NCI-H748 (cell line): ENCODE data around the gene ZNF611.
"Not testable (repeated sequence)": the region's sequence is repeated elsewhere in the genome, so short reads cannot be mapped to it uniquely, and the experiment has no call there.

Experiments
- DNase-seq: peaks from one replicate; lab custom pipeline; 2025; ENCODE audit not compliant: unreplicated experiment; lab: John Stamatoyannopoulos, UW

Gene ZNF611

DNA sequence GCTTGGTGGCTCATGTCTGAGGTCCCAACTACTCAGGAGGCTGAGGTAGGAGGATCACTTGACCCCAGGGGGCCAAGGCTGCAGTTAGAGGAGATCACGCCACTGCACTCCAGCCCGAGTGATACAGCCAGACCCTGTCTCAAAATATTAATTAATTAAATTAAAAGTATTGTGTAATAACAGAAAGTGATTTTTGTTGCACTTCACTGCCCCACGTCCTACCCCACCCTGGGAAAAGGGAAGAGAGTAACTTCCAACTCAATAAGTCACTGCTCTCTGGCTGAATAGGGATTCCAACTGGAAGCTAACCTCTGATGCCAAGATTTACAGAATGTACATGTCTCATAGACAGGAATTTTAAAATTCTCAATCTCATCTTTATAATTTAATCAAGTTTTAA lies 47.2 kb downstream of the ZNF611 start:
- DNase-seq = no peak

DNA sequence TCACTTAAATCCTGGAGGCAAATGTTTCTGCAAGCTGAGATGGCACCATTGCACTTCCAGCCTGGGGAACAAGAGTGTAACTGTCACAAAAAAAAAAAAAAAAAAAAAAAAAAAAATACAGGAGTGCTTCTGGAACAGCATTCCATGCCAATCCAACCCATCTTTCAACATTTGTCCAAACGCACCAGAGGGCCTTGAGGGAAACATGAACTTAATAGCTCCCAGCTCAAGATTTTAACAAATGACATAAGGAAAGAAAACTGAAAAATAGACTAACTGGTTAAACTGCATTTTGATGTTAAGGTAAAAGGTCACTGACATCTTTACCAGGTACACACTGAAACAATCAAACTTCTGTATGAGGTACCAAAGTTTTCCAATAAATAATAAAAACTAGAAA lies 49.0 kb downstream of the ZNF611 start:
- DNase-seq = no peak

DNA sequence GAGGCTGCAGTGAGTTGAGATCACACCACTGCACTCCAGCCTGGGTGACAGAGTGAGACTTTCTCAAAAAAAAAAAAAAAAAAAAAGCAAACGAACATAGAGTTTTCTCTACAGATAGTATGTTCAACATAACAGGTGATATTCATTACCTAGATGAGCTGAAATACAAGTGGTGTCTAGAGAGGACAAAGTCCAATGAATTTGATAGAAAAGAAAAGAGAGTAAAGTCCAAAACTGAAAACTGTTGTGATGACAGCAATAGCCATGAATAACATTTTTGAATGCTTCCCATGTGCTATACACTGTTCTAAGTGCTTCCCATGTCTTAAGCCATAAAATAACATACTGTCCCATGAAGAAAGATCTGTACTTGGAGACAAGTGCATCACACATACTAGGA lies 53.6 kb downstream of the ZNF611 start:
- not testable (repeated sequence) for DNase-seq

DNA sequence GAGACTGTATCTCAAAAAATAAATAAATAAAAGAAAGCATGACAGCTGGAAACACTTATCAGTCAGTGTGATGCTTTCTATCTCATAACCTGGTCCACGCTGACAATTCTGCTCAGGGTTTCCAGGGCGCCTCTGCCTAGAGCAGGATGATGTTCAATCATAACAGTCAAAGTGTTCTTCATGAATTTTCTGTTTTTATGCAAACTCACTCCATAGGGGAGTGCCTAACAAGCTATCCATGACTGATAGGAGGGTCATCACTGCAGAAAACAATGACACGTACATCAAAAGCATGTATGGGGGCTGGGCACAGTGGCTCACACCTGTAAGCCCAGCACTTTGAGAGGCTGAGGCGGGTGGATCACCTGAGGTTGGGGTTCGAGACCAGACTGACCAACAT lies 55.2 kb downstream of the ZNF611 start:
- no peak for DNase-seq

DNA sequence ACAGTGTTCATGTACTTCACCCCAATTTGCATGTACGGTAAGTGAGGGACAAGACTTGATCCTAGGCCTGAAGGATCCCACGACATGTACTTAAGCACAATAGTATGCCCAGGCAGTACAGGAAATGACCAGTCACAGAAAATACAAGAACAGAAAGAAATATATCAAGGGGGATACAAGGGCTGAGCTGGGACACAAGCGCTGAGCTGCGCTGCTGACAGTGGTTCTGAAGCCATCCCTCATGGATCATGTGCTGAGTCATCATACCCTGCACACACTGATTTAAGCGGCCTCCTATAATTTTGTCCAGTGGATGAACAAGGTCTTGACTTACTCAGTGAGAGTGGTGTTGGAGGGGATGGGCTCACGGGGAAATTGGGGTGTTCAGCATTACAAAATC lies 59.6 kb downstream of the ZNF611 start:
- DNase-seq = not testable (repeated sequence)

DNA sequence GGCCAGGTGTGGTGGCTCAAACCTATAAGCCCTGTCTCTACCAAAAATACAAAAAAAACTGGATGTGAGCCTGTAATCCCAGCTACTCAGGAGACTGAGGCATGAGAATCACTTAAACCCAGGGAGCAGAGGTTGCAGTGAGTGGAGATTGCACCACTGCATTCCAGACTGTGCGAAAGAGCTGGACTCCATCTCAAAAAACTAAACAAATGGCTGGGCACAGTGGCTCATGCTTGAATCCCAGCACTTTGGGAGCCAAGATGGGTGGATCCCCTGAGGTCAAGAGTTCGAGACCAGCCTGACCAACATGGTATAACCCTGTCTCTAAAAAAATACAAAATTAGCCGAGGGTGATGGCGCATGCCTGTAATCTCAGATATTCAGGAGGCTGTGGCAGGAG lies 61.8 kb downstream of the ZNF611 start:
- no peak for DNase-seq

DNA sequence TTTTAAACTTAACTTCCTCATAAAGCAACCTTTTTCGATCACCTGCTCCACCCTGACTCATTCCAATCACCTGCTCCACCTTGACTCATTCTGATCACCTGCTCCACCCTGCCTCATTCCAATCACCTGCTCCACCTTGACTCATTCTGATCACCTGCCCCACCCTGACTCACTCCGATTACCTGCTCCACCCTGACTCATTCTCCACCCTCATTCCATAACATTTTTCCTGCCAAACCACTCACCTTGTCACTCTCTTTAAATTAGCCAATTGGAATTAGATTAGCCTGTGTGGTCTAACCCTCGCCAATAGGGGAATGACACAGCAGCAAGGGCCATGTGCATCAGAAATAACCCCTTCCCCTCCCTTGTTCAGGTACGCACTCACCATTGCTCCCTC lies 64.8 kb downstream of the ZNF611 start:
- no peak for DNase-seq

DNA sequence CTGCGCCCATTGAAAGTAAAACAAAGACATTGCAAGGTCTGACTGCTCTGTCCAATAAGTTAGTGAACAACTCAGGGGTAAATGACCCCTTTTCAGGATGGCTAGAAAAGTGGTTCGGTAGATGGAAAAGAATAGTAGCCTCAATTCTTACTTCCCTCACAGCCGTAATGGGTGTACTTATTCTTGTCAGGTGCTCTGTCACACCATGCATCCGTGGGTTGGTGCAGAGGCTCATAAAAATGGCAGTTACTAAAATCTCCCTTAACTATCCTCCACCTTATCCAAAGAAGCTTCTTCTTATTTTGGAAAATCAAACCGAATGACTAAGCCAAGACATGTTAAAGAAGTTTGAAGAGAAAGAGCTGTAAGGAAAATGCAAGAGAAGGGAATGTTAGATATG lies 65.3 kb downstream of the ZNF611 start:
- no peak for DNase-seq

DNA sequence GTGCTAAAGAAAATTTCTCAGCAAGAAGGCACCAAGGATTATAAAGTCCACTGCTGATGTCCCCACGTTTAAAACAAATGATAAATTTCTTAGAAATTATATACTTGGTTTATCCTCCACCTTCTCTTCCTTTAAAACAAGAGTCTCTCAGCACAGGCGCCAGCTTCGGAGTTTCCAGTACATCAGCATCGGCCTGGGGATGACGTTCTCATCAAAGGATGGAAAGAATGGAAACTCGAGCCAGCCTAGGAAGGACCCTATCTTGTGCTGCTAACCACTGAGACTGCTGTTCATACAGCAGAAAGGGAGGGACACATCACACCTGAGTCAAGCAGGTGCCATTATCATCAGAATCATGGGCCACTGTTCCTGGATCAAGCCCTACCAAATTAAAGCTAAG lies 66.9 kb downstream of the ZNF611 start:
- no peak for DNase-seq

DNA sequence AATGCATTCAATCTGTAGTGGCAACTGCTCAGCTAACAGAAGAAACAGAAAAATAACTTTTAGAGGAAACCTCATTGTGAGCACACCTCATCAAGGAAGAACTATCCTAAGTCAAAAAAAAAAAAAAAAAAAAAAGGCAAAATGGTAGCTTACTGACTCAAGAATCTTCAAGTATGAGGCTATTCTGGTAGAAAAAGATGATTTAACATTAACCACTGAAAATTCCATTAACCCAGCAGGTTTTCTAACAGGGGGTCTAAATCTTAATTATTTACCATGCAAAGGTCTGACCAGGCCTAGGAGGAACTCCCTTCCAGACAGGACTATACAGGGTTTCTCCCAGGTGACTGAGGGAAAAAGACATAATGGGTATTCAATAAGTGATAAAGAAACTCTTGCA lies 68.3 kb downstream of the ZNF611 start:
- no peak for DNase-seq

DNA sequence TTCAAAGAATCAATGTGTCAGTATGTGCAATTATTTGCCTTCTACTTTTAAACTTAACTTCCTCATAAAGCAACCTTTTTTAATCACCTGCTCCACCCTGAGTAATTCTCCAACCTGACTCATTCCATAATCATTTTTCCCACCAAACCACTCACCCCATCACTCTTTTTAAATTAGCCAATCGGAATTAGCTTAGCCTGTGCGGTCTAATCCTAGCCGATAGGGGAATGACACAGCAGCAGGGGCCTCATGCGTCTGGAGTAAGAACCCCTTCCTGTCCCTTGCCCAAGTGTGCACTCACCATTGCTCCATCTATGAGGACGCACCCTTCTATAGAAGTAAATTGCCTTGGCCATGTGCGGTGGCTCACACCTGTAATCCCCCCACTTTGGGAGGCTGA lies 69.3 kb downstream of the ZNF611 start:
- DNase-seq = no peak

DNA sequence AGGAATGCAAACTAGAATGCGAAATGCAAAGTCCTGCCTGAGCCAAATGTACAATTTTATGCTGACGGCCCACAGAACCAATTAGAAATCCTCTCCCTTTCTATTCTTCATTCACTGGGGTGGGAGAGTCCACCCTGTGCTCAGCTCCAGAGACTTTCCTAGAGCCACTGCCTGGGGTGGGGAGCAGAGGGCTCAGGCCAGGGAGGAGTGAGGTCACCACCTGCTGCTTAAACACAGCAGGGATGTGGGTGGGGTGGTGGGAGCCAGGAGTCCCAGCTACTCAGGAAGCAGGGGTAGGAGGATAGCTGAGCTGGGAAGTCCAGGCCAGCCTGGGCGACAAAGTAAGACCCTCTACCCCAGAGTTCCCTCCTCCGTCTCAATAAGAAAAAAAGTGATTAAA lies 69.8 kb downstream of the ZNF611 start:
- DNase-seq = no peak

DNA sequence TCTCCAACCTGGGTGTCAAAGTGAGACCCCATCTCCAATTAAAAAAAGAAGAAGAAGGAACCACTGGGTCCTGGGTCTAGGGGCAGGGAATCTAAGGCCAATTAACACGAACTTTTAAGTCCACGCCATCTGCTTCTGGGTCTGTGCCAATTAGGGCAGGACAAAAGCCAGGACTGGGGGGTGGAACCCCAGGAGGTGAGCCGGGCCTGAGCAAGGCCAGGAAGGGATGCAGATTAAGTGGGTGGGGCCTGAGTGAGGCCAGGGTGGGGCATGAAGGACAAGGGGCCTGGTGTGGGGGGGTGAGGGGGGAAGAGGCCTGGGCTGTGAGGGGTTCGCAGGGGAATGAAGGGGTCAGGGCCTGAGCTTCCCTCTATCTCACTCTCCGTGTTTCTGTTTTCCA lies 70.4 kb downstream of the ZNF611 start:
- no peak for DNase-seq

DNA sequence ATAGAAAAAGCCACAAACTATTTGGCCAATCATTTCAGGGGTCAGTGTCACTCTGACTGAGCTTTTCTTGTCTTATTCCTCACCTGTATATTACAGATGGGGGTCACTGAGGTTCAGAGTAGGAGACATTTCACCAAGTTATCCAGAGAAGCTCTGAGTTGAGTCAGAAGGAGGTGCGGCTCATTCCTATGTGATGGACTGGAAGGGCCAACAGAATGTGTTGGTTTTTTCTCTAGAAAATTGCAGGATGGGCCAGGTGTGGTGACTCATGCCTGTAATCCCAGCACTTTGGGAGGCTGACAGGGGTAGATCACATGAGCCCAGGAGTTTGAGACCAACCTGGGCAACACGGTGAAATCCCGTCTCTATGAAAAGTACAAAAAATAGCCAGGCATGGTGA lies 72.2 kb downstream of the ZNF611 start:
- DNase-seq = no peak

DNA sequence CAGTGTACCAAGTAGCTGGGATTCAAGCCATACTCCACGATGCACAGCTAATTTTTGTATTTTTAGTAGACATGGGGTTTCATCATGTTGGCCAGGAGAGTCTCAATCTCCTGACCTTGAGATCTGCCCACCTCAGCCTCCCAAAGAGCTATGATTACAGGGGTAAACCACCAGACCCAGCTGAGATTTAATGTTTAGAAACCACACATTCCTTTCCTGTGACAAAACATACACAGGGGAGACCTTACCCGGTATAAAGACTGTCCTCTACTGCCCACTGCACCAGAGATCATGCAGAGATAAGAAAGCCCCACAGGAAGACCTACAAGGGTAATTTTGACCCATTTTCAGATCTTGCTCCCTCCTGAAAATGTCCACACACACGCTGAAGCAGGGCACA lies 73.9 kb downstream of the ZNF611 start:
- DNase-seq = no peak

DNA sequence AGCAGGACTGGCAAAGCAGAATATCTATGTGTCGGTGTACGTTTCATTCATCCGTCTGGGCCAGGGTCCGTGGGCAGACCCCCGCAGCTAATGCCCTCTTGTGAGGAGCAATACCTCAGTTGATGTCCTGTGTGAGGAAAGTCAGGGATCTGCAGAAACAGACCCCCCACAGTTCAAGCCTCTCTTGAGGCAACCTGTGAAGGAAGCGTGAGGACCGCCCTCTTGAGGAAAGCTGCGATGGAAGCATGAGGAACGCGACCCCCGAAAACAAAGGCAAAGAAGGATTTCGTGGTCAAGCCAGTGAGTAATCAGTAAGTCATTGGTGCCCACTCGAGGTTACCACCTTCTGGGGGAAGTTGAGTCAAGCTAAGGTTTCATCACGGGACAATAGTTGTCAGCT lies 75.8 kb downstream of the ZNF611 start:
- no peak for DNase-seq

DNA sequence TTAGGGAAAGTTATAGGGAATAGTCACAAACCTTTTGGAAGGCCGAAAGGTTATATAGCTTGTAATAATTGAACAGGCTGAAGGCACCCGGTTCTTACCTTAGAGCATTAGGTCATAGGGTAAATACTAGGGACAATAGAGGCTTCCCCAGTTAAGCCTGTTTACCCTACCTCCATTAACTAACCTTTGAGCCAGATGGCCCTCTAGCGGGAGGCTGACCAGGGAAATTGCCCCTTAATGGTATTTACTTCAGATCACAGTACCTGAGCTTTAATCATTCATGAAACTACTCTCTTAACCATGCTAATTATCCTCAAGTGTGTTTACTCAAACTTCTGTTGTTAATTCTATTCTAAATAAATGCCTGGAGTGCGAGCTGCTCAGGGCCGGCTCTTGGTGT lies 76.2 kb downstream of the ZNF611 start:
- peak; percentile 97 for DNase-seq

DNA sequence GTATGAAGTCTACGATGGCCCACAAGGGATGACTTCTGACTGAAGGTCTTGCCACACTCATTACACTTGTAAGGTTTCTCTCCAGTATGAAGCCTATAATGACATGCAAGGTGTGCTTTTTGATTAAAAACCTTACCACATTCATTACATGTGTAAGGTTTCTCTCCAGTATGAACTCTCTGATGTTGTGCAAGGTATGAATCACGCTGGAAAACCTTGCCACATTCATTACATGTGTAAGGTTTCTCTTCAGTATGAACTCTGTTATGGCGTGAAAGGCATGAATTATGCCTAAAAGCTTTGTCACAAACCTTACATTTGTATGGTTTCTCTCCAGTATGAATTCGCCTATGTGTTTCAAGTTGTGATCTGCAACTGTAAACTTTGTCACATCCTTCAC lies 81.7 kb downstream of the ZNF611 start:
- DNase-seq = no peak
